Measurements from ENCODE around the gene CCSER1.

The CCSER1 gene

GRCh38 chr4:91268913-91269312, 1141.7 kb downstream of the CCSER1 start:
- Mint-ChIP-seq H3K4me1 (ENCODE audit: low read depth in 2 of 2) (no peaks in the 10 kb centered on the region), H3K9me3 (peaks cover 7 to 14% of the 10 kb centered on the region in 2 donors), H3K36me3 (ENCODE audit: insufficient read depth) (no peaks in the 10 kb centered on the region), H3K4me3 (no peak overlapping the region), H3K27ac (no peak overlapping the region), H3K27me3 (no peaks in the 10 kb centered on the region)
- no peak for ATAC-seq (replicated peaks)
- no peak for DNase-seq

- no peak overlapping the region for H3K4me3 Mint-ChIP-seq
- no peaks in the 10 kb centered on the region for H3K27me3 Mint-ChIP-seq
- DNase-seq (no peak), ATAC-seq (replicated peaks) (no peak)
- peaks cover 13 to 22% of the 10 kb centered on the region in 2 donors for H3K9me3 Mint-ChIP-seq
- no peak overlapping the region for H3K27ac Mint-ChIP-seq
- no peaks in the 10 kb centered on the region for H3K4me1 Mint-ChIP-seq (ENCODE audit: low read depth in 2 of 2)
- no peaks in the 10 kb centered on the region for H3K36me3 Mint-ChIP-seq (ENCODE audit: insufficient read depth)
Measured at GRCh38 chr4:91279899-91280298, 1152.7 kb downstream of the CCSER1 start.

GRCh38 chr4:91280551-91281290, 1153.5 kb downstream of the CCSER1 start:
- Mint-ChIP-seq H3K36me3 (ENCODE audit: insufficient read depth) (no peaks in the 10 kb centered on the region), H3K4me1 (ENCODE audit: low read depth in 2 of 2) (no peaks in the 10 kb centered on the region), H3K9me3 (peaks cover 11 to 16% of the 10 kb centered on the region in 2 donors), H3K27me3 (no peaks in the 10 kb centered on the region), H3K27ac (no peak overlapping the region), H3K4me3 (no peak overlapping the region)
- ATAC-seq (replicated peaks) (no peak), DNase-seq (no peak)

- ATAC-seq (replicated peaks): no peak
- Mint-ChIP-seq H3K9me3 (peaks cover 8 to 10% of the 10 kb centered on the region in 2 donors), H3K4me3 (no peak overlapping the region), H3K36me3 (ENCODE audit: insufficient read depth) (no peaks in the 10 kb centered on the region), H3K27me3 (no peaks in the 10 kb centered on the region), H3K4me1 (ENCODE audit: low read depth in 2 of 2) (no peaks in the 10 kb centered on the region), H3K27ac (no peak overlapping the region)
- no peak for DNase-seq
Measured at GRCh38 chr4:91282217-91282616, 1155.0 kb downstream of the CCSER1 start.

- Mint-ChIP-seq H3K9me3 (peaks cover 11 to 15% of the 10 kb centered on the region in 2 donors), H3K36me3 (ENCODE audit: insufficient read depth) (no peaks in the 10 kb centered on the region), H3K4me3 (no peak overlapping the region), H3K27ac (no peak overlapping the region), H3K4me1 (ENCODE audit: low read depth in 2 of 2) (no peaks in the 10 kb centered on the region), H3K27me3 (no peaks in the 10 kb centered on the region)
- ATAC-seq (replicated peaks) (no peak), DNase-seq (no peak)
Measured at GRCh38 chr4:91283726-91284230, 1156.6 kb downstream of the CCSER1 start.

- Mint-ChIP-seq H3K27ac (no peak overlapping the region), H3K27me3 (no peaks in the 10 kb centered on the region), H3K36me3 (ENCODE audit: insufficient read depth) (no peaks in the 10 kb centered on the region), H3K9me3 (peaks cover 11 to 15% of the 10 kb centered on the region in 2 donors), H3K4me3 (no peak overlapping the region), H3K4me1 (ENCODE audit: low read depth in 2 of 2) (no peaks in the 10 kb centered on the region)
- no peak for DNase-seq
- no peak for ATAC-seq (replicated peaks)
Measured at GRCh38 chr4:91284480-91284879, 1157.3 kb downstream of the CCSER1 start.

GRCh38 chr4:91285487-91285886, 1158.3 kb downstream of the CCSER1 start:
- H3K27me3 Mint-ChIP-seq: no peaks in the 10 kb centered on the region
- H3K27ac Mint-ChIP-seq: no peak overlapping the region
- H3K4me1 Mint-ChIP-seq (ENCODE audit: low read depth in 2 of 2): no peaks in the 10 kb centered on the region
- no peaks in the 10 kb centered on the region for H3K36me3 Mint-ChIP-seq (ENCODE audit: insufficient read depth)
- ATAC-seq (replicated peaks) (no peak), DNase-seq (no peak)
- peaks cover 11 to 15% of the 10 kb centered on the region in 2 donors for H3K9me3 Mint-ChIP-seq
- no peak overlapping the region for H3K4me3 Mint-ChIP-seq

GRCh38 chr4:91288702-91289311, 1161.6 kb downstream of the CCSER1 start:
- no peak for DNase-seq
- no peak for ATAC-seq (replicated peaks)
- H3K9me3 Mint-ChIP-seq: peaks cover 11 to 12% of the 10 kb centered on the region in 2 donors
- no peaks in the 10 kb centered on the region for H3K36me3 Mint-ChIP-seq (ENCODE audit: insufficient read depth)
- H3K4me3 Mint-ChIP-seq: no peak overlapping the region
- no peak overlapping the region for H3K27ac Mint-ChIP-seq
- no peaks in the 10 kb centered on the region for H3K4me1 Mint-ChIP-seq (ENCODE audit: low read depth in 2 of 2)
- no peaks in the 10 kb centered on the region for H3K27me3 Mint-ChIP-seq

- H3K9me3 Mint-ChIP-seq: peaks cover 3 to 25% of the 10 kb centered on the region in 2 donors
- ATAC-seq (replicated peaks): no peak
Measured at GRCh38 chr4:91298156-91298700, 1171.0 kb downstream of the CCSER1 start.

GRCh38 chr4:91298824-91299223, 1171.6 kb downstream of the CCSER1 start:
- Mint-ChIP-seq H3K27ac (no peak overlapping the region), H3K27me3 (no peaks in the 10 kb centered on the region), H3K9me3 (peaks cover 3 to 25% of the 10 kb centered on the region in 2 donors), H3K36me3 (ENCODE audit: insufficient read depth) (no peaks in the 10 kb centered on the region), H3K4me3 (no peak overlapping the region), H3K4me1 (ENCODE audit: low read depth in 2 of 2) (no peaks in the 10 kb centered on the region)
- DNase-seq (no peak), ATAC-seq (replicated peaks) (no peak)

More at GRCh38 chr4:91298156-91298700, 1171.0 kb downstream of the CCSER1 start:
- H3K27ac Mint-ChIP-seq: no peak overlapping the region
- DNase-seq: no peak
- no peaks in the 10 kb centered on the region for H3K27me3 Mint-ChIP-seq
- no peak overlapping the region for H3K4me3 Mint-ChIP-seq
- H3K4me1 Mint-ChIP-seq (ENCODE audit: low read depth in 2 of 2): no peaks in the 10 kb centered on the region
- H3K36me3 Mint-ChIP-seq (ENCODE audit: insufficient read depth): no peaks in the 10 kb centered on the region

- no peaks in the 10 kb centered on the region for H3K4me1 Mint-ChIP-seq (ENCODE audit: low read depth in 2 of 2)
- H3K27me3 Mint-ChIP-seq: no peaks in the 10 kb centered on the region
- DNase-seq (no peak), ATAC-seq (replicated peaks) (no peak)
- no peak overlapping the region for H3K4me3 Mint-ChIP-seq
- peaks cover 6 to 31% of the 10 kb centered on the region in 2 donors for H3K9me3 Mint-ChIP-seq
- no peak overlapping the region for H3K27ac Mint-ChIP-seq
- no peaks in the 10 kb centered on the region for H3K36me3 Mint-ChIP-seq (ENCODE audit: insufficient read depth)
Measured at GRCh38 chr4:91302120-91302519, 1174.9 kb downstream of the CCSER1 start.

GRCh38 chr4:91304292-91304691, 1177.1 kb downstream of the CCSER1 start:
- Mint-ChIP-seq H3K36me3 (ENCODE audit: insufficient read depth) (no peaks in the 10 kb centered on the region), H3K9me3 (peaks cover 6 to 18% of the 10 kb centered on the region in 2 donors), H3K4me3 (no peak overlapping the region), H3K4me1 (ENCODE audit: low read depth in 2 of 2) (no peaks in the 10 kb centered on the region), H3K27ac (no peak overlapping the region), H3K27me3 (no peaks in the 10 kb centered on the region)
- no peak for ATAC-seq (replicated peaks)
- no peak for DNase-seq

GRCh38 chr4:91317434-91317833, 1190.2 kb downstream of the CCSER1 start:
- no peak for ATAC-seq (replicated peaks)
- no peak for DNase-seq
- Mint-ChIP-seq H3K9me3 (peaks cover 13 to 21% of the 10 kb centered on the region in 2 donors), H3K4me1 (ENCODE audit: low read depth in 2 of 2) (no peaks in the 10 kb centered on the region), H3K27ac (no peak overlapping the region), H3K4me3 (no peak overlapping the region), H3K27me3 (no peaks in the 10 kb centered on the region), H3K36me3 (ENCODE audit: insufficient read depth) (no peaks in the 10 kb centered on the region)

All from effector memory CD8-positive, alpha-beta T cell (primary cell).